ENCODE data around the gene SFRP2. TPM values are rescaled to one million over a fixed set of nuclear protein-coding genes. Genes with fewer than 3 reads are reported as not detected.

Gene SFRP2
- polyA plus RNA-seq, 6 donors from 2014 or later, result not detected

DNA sequence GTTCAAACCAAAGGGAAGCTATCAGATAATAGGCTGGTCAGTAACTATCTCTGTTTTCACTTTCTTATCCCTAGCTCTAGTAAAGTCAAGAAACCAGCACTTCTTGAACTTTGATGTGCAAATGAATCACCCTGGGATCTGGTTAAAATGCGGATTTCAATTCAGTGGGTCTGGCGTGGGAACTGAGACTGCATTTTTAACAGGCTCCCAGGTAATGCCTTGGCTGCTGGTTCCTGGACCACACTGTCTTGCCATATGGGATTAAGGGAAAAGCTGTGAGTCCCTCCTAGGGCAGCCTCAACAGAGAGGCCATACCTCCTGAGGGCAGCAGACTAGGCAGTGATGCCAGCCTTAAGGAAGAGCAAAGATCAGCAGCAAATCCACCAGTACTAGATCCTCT is 30.7 kb downstream of the SFRP2 start:
- H3K9me3 Mint-ChIP-seq, result peaks cover 0 to 2% (median 0%) of the 10 kb centered on the region in 7 donors
- H3K4me3 Mint-ChIP-seq, result peak overlapping the region in 3 of 8 donors; percentile 2 to 61 (median 40)
- no peaks in the 10 kb centered on the region for H3K36me3 Mint-ChIP-seq
- peaks cover 38 to 51% (median 45%) of the 10 kb centered on the region in 3 donors for H3K27me3 Mint-ChIP-seq
- ATAC-seq (ENCODE audit: low read depth in 2 of 2), result no peak
- no peak overlapping the region for H3K27ac Mint-ChIP-seq
- peaks cover 0 to 12% (median 4%) of the 10 kb centered on the region in 3 donors for H3K4me1 Mint-ChIP-seq
- DNase-seq, result no peak

DNA sequence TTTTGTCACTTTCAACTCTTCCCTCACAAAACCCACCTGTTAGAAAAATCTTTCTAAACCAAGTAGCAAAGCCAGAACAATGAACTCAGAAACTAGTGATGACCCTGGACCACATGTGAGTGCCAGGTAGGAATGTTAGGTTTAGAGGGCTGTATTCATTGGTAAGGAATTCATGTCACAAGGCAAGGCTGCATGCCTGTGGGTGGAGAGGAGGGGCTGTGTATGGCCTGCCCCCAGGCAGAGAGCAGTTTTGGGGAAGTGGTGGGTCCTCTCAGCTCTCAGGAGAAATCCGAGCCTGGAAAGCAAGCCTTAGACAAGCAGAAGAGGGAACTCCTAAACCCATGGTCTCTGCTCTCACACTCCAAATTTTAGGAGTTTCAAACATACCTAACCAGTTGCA is 31.5 kb downstream of the SFRP2 start:
- Mint-ChIP-seq H3K9me3 (peaks cover 0 to 2% (median 0%) of the 10 kb centered on the region in 7 donors), H3K4me1 (peaks cover 0 to 12% (median 4%) of the 10 kb centered on the region in 3 donors), H3K36me3 (no peaks in the 10 kb centered on the region), H3K27me3 (peaks cover 34 to 44% (median 39%) of the 10 kb centered on the region in 3 donors), H3K4me3 (peak overlapping the region in 1 of 8 donors; percentile 21), H3K27ac (no peak overlapping the region)
- ATAC-seq (ENCODE audit: low read depth in 2 of 2) (no peak), DNase-seq (no peak)

DNA sequence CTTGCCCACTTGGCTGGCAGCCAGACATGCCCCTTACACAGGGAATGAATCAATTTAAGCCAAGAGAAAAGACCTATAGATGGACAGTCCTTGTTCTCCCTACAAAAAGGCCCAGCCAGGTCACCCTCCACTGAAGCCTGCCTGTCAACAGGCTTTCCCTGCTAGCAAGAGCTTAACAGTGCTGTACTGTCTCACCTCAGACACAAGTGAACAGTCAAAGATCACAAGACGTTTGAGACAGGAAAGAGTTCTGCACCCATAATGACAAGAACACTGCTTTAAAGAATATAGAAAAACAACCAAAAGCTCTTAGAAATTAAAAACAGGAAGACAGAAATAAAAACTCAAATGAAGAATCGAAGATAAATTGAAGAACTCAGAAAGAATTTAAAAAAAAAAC is 33.7 kb downstream of the SFRP2 start:
- DNase-seq (no peak), ATAC-seq (ENCODE audit: low read depth in 2 of 2) (peak in 1 of 2 donors; percentile 37)
- no peak overlapping the region for H3K4me3 Mint-ChIP-seq

DNA sequence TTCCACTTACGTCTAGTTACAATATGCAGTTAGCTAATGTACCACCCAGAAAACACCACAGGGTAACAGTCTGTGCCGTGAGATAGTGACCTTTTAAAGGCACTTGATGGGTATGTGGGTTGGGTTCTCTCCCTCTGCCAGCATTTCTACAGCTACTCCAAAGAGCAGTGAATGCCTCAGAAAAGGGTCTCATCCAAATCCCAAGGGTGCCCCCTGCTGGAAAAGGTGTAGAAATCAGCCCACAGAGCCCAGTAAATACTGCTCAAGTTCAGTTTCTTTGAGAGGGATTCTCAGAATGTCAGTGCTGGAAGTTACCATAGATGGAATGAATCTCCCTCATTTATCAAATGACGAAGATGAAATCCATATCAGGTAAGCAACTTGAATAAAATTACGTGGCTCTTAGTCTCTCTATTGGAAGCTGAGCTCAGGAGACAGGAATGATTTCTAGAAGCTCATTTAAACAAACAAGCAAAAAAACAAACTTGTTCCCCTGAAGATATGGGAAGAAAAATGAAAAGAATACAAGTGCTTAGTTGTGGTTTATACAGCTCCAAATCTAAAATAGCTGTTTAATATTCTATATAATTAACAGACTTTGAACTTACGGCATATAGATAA is 38.6 kb downstream of the SFRP2 start:
- H3K4me3 Mint-ChIP-seq, result no peak overlapping the region
- peaks cover 0 to 2% (median 0%) of the 10 kb centered on the region in 7 donors for H3K9me3 Mint-ChIP-seq
- no peaks in the 10 kb centered on the region for H3K36me3 Mint-ChIP-seq
- peak; percentile 70 to 81 for ATAC-seq (ENCODE audit: low read depth in 2 of 2)
- no peaks in the 10 kb centered on the region for H3K4me1 Mint-ChIP-seq
- H3K27ac Mint-ChIP-seq, result no peak overlapping the region
- DNase-seq, result peak; percentile 60
- H3K27me3 Mint-ChIP-seq, result peaks cover 0 to 9% (median 0%) of the 10 kb centered on the region in 3 donors

More for the DNA sequence above, 33.7 kb downstream of the SFRP2 start:
- peaks cover 0 to 2% (median 0%) of the 10 kb centered on the region in 7 donors for H3K9me3 Mint-ChIP-seq
- H3K4me1 Mint-ChIP-seq, result peaks cover 0 to 11% (median 4%) of the 10 kb centered on the region in 3 donors
- peak overlapping the region in 3 of 6 donors; percentile 11 to 58 (median 16) for H3K27ac Mint-ChIP-seq
- H3K36me3 Mint-ChIP-seq, result no peaks in the 10 kb centered on the region
- peaks cover 26 to 28% (median 28%) of the 10 kb centered on the region in 3 donors for H3K27me3 Mint-ChIP-seq

DNA sequence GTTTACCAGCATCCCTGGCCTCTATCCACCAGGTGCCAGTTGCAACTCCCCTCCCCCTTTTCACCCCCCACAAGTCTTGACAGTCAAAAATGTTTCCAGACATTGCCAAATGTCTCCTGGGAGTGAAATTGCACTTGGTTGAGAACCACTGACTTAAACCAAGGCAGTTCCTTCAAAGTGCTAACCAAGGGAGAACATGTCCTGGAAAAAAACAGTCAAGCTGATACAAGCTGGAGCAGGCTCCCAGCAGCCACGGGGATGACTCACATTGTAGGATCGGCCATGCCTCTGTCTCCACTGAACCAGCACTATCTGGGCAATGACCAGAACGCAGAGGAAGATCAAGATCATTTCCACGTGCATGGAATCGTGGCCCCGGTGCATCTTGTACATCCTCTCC is 40.5 kb downstream of the SFRP2 start:
- DNase-seq (no peak), ATAC-seq (ENCODE audit: low read depth in 2 of 2) (no peak)
- Mint-ChIP-seq H3K4me1 (no peaks in the 10 kb centered on the region), H3K27me3 (peaks cover 0 to 9% (median 0%) of the 10 kb centered on the region in 3 donors), H3K27ac (no peak overlapping the region), H3K9me3 (no peaks in the 10 kb centered on the region), H3K36me3 (no peaks in the 10 kb centered on the region), H3K4me3 (no peak overlapping the region)

DNA sequence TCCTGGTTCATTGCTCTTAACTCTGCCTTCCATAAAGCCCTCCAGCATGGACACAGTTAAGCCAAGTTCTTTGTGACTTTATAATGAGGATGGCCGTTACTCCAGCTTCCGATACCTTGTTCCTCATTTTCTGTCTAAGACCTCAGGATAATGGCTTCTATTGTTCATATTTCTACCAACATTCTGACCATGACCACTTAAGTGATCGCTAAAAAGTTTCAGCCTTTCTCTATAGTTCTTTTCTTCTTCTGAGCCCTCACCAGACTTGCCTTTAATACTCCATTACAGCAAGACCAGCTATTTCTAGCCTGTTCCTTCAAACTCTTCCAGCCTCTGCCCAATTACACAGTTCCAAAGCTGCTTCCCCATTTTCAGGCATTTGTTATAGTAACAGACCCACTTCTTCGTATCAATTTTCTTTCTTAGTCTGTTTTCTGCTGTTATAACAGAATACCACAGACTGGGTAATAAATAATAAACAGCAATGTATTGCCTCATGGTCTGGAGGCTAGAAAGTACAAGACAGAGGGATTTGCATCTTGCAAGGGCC is 41.4 kb downstream of the SFRP2 start:
- DNase-seq, result no peak
- H3K27ac Mint-ChIP-seq, result peak overlapping the region in 1 of 6 donors; percentile 75
- H3K36me3 Mint-ChIP-seq, result no peaks in the 10 kb centered on the region
- no peak overlapping the region for H3K4me3 Mint-ChIP-seq
- no peaks in the 10 kb centered on the region for H3K4me1 Mint-ChIP-seq
- H3K9me3 Mint-ChIP-seq, result no peaks in the 10 kb centered on the region
- peaks cover 0 to 9% (median 0%) of the 10 kb centered on the region in 3 donors for H3K27me3 Mint-ChIP-seq
- ATAC-seq (ENCODE audit: low read depth in 2 of 2), result no peak

DNA sequence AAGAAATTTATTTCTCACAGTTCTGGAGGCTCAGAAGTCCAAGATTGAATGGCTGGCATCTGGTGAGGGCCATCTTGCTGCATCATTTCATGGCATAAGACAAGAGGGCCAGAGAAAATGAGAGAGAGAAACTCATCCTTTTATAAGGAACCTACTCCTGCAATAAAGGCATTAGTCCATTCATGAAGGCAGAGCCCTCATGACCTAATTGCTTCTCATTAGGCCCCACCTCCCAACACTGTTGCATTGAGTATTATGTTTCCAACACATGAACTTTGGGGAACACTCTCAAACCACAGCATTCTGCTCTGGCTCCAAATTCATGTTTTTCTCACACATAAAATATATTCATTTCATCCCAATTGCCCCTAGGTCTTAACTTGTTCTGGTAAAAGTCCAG is 43.2 kb downstream of the SFRP2 start:
- H3K27me3 Mint-ChIP-seq, result peaks cover 5 to 9% (median 8%) of the 10 kb centered on the region in 3 donors
- peaks cover 7 to 8% of the 10 kb centered on the region in 2 donors for H3K36me3 Mint-ChIP-seq
- DNase-seq (no peak), ATAC-seq (ENCODE audit: low read depth in 2 of 2) (no peak)
- H3K9me3 Mint-ChIP-seq, result peaks cover 2 to 9% (median 7%) of the 10 kb centered on the region in 7 donors
- H3K27ac Mint-ChIP-seq, result no peak overlapping the region
- no peak overlapping the region for H3K4me3 Mint-ChIP-seq
- no peaks in the 10 kb centered on the region for H3K4me1 Mint-ChIP-seq

DNA sequence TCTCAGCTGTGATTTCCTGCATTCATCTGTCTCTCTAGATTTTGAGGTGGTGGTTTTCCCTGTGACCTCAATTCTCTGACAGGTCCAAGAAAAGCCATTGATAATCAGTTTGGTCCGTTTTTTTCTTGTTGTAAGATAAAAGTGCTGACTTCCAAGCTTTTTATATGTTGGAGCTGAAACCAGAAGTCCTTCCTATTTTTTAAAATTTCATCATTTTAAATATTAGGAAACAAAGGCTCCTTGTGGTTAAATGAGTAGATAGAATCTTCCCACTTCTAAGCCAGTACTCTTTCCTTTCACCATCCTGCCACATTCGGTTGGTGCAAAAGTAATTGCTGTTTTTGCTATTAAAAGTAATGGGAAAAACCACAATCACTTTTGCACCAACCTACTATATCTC is 47.3 kb downstream of the SFRP2 start:
- Mint-ChIP-seq H3K27me3 (peaks cover 5 to 22% (median 14%) of the 10 kb centered on the region in 3 donors), H3K4me1 (no peaks in the 10 kb centered on the region), H3K4me3 (no peak overlapping the region), H3K36me3 (peaks cover 7 to 13% of the 10 kb centered on the region in 2 donors), H3K27ac (no peak overlapping the region), H3K9me3 (peaks cover 5 to 15% (median 12%) of the 10 kb centered on the region in 7 donors)
- ATAC-seq (ENCODE audit: low read depth in 2 of 2) (no peak), DNase-seq (no peak)

DNA sequence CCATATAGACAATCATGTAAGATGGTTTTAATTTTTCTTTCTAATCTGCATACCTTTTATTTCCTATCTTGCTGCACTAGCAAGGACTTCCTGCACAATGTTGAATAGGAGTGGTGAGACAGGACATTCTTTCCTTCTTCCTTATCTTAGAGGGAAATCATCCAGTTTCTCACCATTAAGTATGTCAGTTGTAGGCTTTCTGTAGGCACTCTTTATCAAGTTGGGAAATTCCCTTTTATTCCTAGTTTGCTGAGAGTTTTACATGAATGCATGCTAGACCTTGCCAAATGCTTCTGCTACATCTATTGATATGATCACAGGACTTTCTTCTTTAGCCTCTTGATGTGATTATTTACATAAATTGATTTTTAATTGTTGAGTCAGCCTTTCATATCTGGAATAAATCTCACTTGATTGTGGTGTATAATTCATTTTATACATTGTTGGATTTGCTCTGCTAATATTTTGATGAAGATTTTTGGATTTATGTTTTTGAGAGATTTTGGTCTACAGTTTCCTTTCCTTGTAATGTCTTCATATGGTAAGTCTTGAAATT is 52.9 kb downstream of the SFRP2 start:
- H3K36me3 Mint-ChIP-seq, result peaks cover 3 to 8% of the 10 kb centered on the region in 2 donors
- peaks cover 5 to 17% (median 13%) of the 10 kb centered on the region in 3 donors for H3K27me3 Mint-ChIP-seq
- ATAC-seq (ENCODE audit: low read depth in 2 of 2), result no peak
- DNase-seq, result no peak
- no peak overlapping the region for H3K27ac Mint-ChIP-seq
- H3K4me1 Mint-ChIP-seq, result peaks cover 0 to 4% (median 4%) of the 10 kb centered on the region in 3 donors
- H3K9me3 Mint-ChIP-seq, result peaks cover 5 to 10% (median 8%) of the 10 kb centered on the region in 7 donors
- no peak overlapping the region for H3K4me3 Mint-ChIP-seq

DNA sequence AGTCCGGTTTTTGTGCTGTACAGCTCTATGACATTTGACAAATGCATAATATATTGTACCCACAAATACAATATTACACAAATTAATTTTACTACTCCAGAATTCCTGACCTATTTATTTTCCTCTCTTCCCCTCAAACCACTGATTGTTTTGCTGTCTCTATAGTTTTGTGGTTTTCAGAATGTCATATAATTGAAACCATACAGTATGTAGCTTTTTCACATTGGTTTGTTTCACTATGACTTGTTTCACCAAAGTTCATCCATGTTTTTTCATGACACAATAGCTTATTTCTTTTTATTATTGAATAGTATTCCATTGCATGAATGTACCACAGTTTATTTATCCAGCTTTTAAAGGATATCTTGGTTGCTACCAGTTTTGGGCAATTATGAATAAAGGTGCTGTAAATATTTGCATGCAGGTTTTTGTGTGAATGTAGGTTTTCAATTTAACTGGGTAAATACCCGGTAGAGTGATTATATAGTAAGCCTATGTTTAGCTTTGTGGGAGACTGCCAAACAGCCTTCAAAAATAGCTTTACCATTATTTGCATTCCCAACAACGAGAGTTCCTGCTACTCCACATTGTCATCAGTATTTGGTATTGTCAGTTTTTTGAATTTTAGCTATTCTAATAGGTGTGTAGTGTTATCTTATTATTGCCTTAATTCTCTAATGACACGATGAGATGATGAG is 55.0 kb downstream of the SFRP2 start:
- Mint-ChIP-seq H3K27ac (peak overlapping the region in 2 of 6 donors; percentile 4 to 5), H3K4me3 (no peak overlapping the region), H3K27me3 (no peaks in the 10 kb centered on the region), H3K36me3 (no peaks in the 10 kb centered on the region), H3K9me3 (peaks cover 0 to 3% (median 0%) of the 10 kb centered on the region in 7 donors), H3K4me1 (peaks cover 14 to 23% (median 16%) of the 10 kb centered on the region in 3 donors)
- DNase-seq (no peak), ATAC-seq (ENCODE audit: low read depth in 2 of 2) (no peak)

DNA sequence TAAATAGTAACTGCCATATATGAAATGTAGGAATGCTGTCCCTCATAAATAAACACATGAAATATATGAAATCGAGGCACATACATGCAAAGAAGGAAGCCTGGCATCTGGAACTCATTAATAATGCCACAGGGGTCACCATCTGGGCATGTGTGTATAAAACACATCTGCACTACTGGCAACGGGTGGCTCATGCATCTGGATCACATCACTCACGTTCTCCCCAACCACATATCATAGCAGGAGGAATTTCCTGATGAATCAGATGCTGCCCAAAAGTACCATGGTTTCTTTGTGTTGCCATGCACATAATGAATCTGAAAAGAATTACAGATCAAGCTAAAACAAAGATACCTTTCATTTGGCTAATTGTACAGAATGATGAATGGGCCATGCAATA is 57.6 kb downstream of the SFRP2 start:
- Mint-ChIP-seq H3K9me3 (no peaks in the 10 kb centered on the region), H3K36me3 (no peaks in the 10 kb centered on the region), H3K27me3 (no peaks in the 10 kb centered on the region), H3K4me3 (no peak overlapping the region), H3K4me1 (peaks cover 37 to 49% (median 43%) of the 10 kb centered on the region in 3 donors), H3K27ac (peak overlapping the region in 1 of 6 donors; percentile 11)
- ATAC-seq (ENCODE audit: low read depth in 2 of 2) (no peak), DNase-seq (no peak)
